ENCODE data around the gene MAP3K3. TPM values are rescaled to one million over a fixed set of nuclear protein-coding genes. Genes with fewer than 3 reads are reported as not detected.
"Not testable (repeated sequence)": the region's sequence is repeated elsewhere in the genome, so short reads cannot be mapped to it uniquely, and the experiment has no call there.

Gene MAP3K3
- total RNA-seq, 1 experiment from 2014 or later = 16.2 TPM

- Histone ChIP-seq H3K27me3 (replicated peaks; ENCODE audit: control insufficient read depth, insufficient read depth, low read length) (no peaks in the 10 kb centered on the region), H3K9me3 (no peaks in the 10 kb centered on the region), H3K36me3 (ENCODE audit: control insufficient read depth, insufficient read depth, low read length) (no peaks in the 10 kb centered on the region; the same call in 1 of the 2 replicates), H3K4me3 (ENCODE audit: low read depth, low read length) (no peak overlapping the region), H3K4me1 (no peaks in the 10 kb centered on the region)
- POLR2A ChIA-PET = no interaction called here
- intact Hi-C loops (cut with micrococcal nuclease; ENCODE audit: unreplicated experiment) = loop anchor here (10.0 kb wide), 1 partner anchor 1726 kb away; no protein-coding TSS in a partner anchor
- Mint-ChIP-seq H3K4me1 (ENCODE audit: low read depth, unreplicated experiment) (no peaks in the 10 kb centered on the region), H3K36me3 (ENCODE audit: insufficient read depth, unreplicated experiment) (no peaks in the 10 kb centered on the region), H3K27ac (ENCODE audit: unreplicated experiment) (no peak overlapping the region), H3K9me3 (ENCODE audit: unreplicated experiment) (no peaks in the 10 kb centered on the region), H3K27me3 (ENCODE audit: insufficient read depth, unreplicated experiment) (no peaks in the 10 kb centered on the region), H3K4me3 (ENCODE audit: unreplicated experiment) (no peak overlapping the region)
- no peak for TF ChIP-seq CTCF (IDR thresholded peaks at IDR 0.05; ENCODE audit: insufficient read depth in 1 of 2, low read depth in 1 of 2, low read length in 1 of 2, severe bottlenecking in 1 of 2, unreplicated experiment in 1 of 2)
- DNase-seq = no peak
- CTCF ChIA-PET = no interaction called here
- no TSS peak for BruUV-seq (replicated peaks)
Measured at GRCh38 chr17:63718988-63719387, 96.8 kb downstream of the MAP3K3 start.

DNA sequence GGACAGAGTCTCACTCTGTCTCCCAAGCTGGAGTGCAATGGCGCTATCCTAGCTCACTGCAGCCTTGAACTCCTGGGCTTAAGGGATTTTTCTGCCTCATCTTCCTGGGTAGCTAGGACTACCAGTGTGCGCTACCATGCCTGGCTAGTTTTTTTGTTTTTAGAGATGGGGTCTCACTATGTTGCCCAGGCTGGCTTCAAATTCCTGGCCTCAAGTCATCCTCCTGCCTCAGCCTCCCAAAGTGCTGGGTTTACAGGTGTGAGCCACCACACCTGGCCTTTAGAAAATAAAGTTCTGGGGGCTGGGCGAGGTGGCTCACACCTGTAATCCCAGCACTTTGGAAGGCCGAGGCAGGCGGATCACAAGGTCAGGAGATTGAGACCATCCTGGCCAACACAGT, 98.0 kb downstream of the MAP3K3 start:
- H3K27me3 Mint-ChIP-seq (ENCODE audit: insufficient read depth, unreplicated experiment); BruUV-seq (replicated peaks); H3K27me3 ChIP-seq (replicated peaks; ENCODE audit: control insufficient read depth, insufficient read depth, low read length); intact Hi-C loops (cut with micrococcal nuclease; ENCODE audit: unreplicated experiment); DNase-seq; POLR2A ChIA-PET; H3K9me3 ChIP-seq; H3K4me1 Mint-ChIP-seq (ENCODE audit: low read depth, unreplicated experiment); H3K4me3 ChIP-seq (ENCODE audit: low read depth, low read length); H3K4me1 ChIP-seq; CTCF ChIA-PET; H3K4me3 Mint-ChIP-seq (ENCODE audit: unreplicated experiment); H3K36me3 Mint-ChIP-seq (ENCODE audit: insufficient read depth, unreplicated experiment); H3K9me3 Mint-ChIP-seq (ENCODE audit: unreplicated experiment); H3K36me3 ChIP-seq (ENCODE audit: control insufficient read depth, insufficient read depth, low read length); H3K27ac Mint-ChIP-seq (ENCODE audit: unreplicated experiment): not testable (repeated sequence)

- H3K36me3 ChIP-seq (ENCODE audit: control insufficient read depth, insufficient read depth, low read length) = no peaks in the 10 kb centered on the region; the same call in 1 of the 2 replicates
- TF ChIP-seq CTCF (IDR thresholded peaks at IDR 0.05; ENCODE audit: insufficient read depth in 1 of 2, low read depth in 1 of 2, low read length in 1 of 2, severe bottlenecking in 1 of 2, unreplicated experiment in 1 of 2) = no peak
- POLR2A ChIA-PET = no interaction called here
- CTCF ChIA-PET = no interaction called here
- no peaks in the 10 kb centered on the region for H3K27me3 ChIP-seq (replicated peaks; ENCODE audit: control insufficient read depth, insufficient read depth, low read length)
- Mint-ChIP-seq H3K27me3 (ENCODE audit: insufficient read depth, unreplicated experiment) (no peaks in the 10 kb centered on the region), H3K4me3 (ENCODE audit: unreplicated experiment) (no peak overlapping the region), H3K27ac (ENCODE audit: unreplicated experiment) (no peak overlapping the region), H3K9me3 (ENCODE audit: unreplicated experiment) (no peaks in the 10 kb centered on the region), H3K36me3 (ENCODE audit: insufficient read depth, unreplicated experiment) (no peaks in the 10 kb centered on the region), H3K4me1 (ENCODE audit: low read depth, unreplicated experiment) (no peaks in the 10 kb centered on the region)
- H3K9me3 ChIP-seq = no peaks in the 10 kb centered on the region
- H3K4me1 ChIP-seq = no peaks in the 10 kb centered on the region
- no peak overlapping the region for H3K4me3 ChIP-seq (ENCODE audit: low read depth, low read length)
- no TSS peak for BruUV-seq (replicated peaks)
- intact Hi-C loops (cut with micrococcal nuclease; ENCODE audit: unreplicated experiment) = no loop called here
- no peak for DNase-seq
Measured at GRCh38 chr17:63722403-63722802, 100.2 kb downstream of the MAP3K3 start.

GRCh38 chr17:63735691-63736090, 113.5 kb downstream of the MAP3K3 start:
- Mint-ChIP-seq H3K27me3 (ENCODE audit: insufficient read depth, unreplicated experiment) (no peaks in the 10 kb centered on the region), H3K4me1 (ENCODE audit: low read depth, unreplicated experiment) (peaks cover 6% of the 10 kb centered on the region), H3K36me3 (ENCODE audit: insufficient read depth, unreplicated experiment) (no peaks in the 10 kb centered on the region), H3K9me3 (ENCODE audit: unreplicated experiment) (no peaks in the 10 kb centered on the region), H3K4me3 (ENCODE audit: unreplicated experiment) (no peak overlapping the region), H3K27ac (ENCODE audit: unreplicated experiment) (no peak overlapping the region)
- H3K4me3 ChIP-seq (ENCODE audit: low read depth, low read length) = no peak overlapping the region
- ChIA-PET POLR2A (no interaction called here), CTCF (no interaction called here)
- TF ChIP-seq CTCF (IDR thresholded peaks at IDR 0.05; ENCODE audit: insufficient read depth in 1 of 2, low read depth in 1 of 2, low read length in 1 of 2, severe bottlenecking in 1 of 2, unreplicated experiment in 1 of 2) = no peak
- BruUV-seq (replicated peaks) = no TSS peak
- DNase-seq = no peak
- no peaks in the 10 kb centered on the region for H3K27me3 ChIP-seq (replicated peaks; ENCODE audit: control insufficient read depth, insufficient read depth, low read length)
- intact Hi-C loops (cut with micrococcal nuclease; ENCODE audit: unreplicated experiment) = no loop called here
- peaks cover 5% of the 10 kb centered on the region; the same call in 1 of the 2 replicates for H3K4me1 ChIP-seq
- no peaks in the 10 kb centered on the region for H3K36me3 ChIP-seq (ENCODE audit: control insufficient read depth, insufficient read depth, low read length)
- no peaks in the 10 kb centered on the region for H3K9me3 ChIP-seq

All from Caco-2 (cell line).